SKM-1 (cell line): ENCODE results near the gene FLNB.

Source experiments
- DNase-seq: peaks from one replicate; lab custom pipeline; 2025; ENCODE audit not compliant: unreplicated experiment; lab: John Stamatoyannopoulos, UW

Gene FLNB, protein sequence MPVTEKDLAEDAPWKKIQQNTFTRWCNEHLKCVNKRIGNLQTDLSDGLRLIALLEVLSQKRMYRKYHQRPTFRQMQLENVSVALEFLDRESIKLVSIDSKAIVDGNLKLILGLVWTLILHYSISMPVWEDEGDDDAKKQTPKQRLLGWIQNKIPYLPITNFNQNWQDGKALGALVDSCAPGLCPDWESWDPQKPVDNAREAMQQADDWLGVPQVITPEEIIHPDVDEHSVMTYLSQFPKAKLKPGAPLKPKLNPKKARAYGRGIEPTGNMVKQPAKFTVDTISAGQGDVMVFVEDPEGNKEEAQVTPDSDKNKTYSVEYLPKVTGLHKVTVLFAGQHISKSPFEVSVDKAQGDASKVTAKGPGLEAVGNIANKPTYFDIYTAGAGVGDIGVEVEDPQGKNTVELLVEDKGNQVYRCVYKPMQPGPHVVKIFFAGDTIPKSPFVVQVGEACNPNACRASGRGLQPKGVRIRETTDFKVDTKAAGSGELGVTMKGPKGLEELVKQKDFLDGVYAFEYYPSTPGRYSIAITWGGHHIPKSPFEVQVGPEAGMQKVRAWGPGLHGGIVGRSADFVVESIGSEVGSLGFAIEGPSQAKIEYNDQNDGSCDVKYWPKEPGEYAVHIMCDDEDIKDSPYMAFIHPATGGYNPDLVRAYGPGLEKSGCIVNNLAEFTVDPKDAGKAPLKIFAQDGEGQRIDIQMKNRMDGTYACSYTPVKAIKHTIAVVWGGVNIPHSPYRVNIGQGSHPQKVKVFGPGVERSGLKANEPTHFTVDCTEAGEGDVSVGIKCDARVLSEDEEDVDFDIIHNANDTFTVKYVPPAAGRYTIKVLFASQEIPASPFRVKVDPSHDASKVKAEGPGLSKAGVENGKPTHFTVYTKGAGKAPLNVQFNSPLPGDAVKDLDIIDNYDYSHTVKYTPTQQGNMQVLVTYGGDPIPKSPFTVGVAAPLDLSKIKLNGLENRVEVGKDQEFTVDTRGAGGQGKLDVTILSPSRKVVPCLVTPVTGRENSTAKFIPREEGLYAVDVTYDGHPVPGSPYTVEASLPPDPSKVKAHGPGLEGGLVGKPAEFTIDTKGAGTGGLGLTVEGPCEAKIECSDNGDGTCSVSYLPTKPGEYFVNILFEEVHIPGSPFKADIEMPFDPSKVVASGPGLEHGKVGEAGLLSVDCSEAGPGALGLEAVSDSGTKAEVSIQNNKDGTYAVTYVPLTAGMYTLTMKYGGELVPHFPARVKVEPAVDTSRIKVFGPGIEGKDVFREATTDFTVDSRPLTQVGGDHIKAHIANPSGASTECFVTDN (N-terminal part only)

DNA sequence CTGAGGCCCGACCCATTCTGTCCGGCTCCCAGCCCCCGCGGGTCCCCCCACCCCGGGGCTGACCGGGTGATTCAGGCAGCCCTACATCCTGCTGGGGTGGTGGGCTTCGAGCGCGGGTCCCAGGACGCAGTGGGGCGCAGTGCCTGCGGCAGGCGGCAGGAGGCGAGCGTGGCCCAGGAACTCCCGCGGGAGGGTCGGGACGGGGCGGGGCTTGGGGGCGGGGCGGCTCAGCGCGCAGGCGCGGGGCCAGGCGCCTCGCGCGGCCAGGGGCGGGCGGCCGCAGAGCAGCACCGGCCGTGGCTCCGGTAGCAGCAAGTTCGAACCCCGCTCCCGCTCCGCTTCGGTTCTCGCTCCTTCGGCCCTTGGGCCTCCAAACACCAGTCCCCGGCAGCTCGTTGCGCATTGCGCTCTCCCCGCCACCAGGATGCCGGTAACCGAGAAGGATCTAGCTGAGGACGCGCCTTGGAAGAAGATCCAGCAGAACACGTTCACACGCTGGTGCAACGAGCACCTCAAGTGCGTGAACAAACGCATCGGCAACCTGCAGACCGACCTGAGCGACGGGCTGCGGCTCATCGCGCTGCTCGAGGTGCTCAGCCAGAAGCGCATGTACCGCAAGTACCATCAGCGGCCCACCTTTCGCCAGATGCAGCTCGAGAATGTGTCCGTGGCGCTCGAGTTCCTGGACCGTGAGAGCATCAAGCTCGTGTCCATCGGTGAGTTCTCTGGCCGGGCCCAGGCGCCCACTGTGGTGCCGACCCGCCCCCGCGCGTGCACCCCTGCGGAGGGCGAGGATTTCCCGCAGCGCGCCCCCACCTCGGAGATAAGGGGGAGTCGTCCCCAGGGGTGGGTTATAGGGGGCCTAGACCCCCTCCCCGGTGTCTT is at the start of gene FLNB:
FLNB (plus strand) TSS at position 282 of the 885 bp plus-strand sequence; CDS start at position 425, 143 bp downstream.
- peak; percentile 34 for DNase-seq

DNA sequence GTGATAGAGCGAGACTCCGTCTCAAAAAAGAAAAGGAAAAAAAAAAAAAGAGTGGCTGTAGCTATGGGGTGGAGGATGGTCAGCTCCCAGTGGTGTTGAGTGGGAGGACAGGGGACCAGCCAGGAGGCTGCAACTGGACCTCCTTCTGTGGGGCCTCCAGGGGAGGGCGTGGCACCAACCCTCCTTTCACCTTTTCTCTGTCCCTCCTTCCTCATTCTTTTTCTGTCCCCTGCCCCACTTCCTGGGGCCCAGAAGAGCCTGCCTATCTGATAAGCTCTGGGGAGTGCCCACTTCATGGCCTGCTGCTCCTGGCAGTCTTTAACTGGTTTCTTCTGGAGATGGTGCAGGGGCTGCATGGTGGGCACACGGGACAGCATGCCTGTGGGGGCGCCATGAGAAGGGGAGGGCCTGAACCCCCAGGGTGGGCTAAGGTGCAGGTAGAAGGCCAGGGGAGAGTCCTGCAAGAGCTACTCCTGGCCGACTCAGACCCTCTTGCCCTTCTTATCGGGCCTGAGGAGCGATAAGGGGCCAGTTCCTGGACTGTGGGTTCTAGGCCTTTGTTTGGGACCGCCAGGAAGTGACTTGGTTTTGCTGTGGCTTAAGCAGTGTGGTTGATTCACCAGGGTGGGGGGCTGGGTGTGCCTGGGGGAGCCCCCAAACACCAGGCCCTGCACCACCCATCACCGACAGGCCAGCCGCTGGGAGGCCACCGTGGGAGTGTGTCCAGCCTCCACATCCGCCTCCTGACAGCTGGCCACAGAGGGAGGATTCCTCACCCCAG is 49.4 kb upstream of the FLNB start:
- DNase-seq, result peak; percentile 48

DNA sequence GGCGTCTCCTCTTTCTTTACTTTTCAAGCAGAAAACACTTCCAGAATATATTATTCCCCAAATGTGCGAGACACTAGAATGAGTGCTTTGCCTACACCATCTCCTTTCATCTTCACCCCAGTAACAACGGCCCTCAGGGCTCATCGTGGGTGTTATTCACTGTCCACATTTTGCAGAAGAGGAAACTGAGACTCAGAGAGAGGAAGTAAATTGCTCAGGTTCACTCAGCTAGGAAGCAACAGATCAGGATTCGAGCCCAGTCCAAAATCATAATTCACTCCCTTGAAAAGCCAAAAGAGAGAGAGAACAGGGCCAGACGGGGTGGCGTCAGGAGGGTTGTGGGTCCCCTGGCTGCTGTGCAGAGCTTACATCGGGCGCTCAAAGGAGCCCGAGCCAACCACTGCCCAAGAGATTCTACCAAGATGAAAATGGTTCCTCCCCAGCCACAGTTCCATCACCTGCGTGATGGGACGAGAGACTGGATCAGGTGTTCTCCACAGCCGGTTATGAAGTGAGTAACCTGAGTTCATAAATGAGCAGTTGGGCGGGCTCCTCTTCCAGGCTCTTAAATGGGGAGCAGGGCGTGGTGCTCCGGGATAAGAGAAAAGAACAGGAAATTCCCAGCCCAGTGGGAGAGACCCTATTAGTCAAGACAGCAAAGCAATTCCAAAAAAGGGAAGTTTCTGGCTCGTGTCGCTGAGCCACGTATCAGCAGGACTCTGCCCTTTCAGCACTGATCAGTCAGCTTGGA is 48.6 kb upstream of the FLNB start:
- peak; percentile 71 for DNase-seq

DNA sequence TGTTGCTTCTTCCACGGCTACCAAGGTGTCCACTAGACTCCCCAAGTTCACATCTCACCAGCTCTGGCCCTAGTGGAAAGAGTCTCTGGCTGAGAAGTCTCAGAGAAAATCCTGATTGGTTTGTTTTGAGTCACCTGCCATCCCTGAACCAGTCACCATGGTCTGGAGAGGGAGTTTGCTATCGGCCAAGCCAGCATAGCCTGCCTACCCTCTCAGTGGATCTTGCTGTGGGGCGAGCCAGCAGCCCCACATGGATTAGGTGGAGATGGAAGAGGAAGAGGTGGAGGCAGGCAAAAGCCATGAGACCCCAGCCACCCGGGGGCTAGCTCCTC is 48.1 kb upstream of the FLNB start:
- DNase-seq, result no peak

DNA sequence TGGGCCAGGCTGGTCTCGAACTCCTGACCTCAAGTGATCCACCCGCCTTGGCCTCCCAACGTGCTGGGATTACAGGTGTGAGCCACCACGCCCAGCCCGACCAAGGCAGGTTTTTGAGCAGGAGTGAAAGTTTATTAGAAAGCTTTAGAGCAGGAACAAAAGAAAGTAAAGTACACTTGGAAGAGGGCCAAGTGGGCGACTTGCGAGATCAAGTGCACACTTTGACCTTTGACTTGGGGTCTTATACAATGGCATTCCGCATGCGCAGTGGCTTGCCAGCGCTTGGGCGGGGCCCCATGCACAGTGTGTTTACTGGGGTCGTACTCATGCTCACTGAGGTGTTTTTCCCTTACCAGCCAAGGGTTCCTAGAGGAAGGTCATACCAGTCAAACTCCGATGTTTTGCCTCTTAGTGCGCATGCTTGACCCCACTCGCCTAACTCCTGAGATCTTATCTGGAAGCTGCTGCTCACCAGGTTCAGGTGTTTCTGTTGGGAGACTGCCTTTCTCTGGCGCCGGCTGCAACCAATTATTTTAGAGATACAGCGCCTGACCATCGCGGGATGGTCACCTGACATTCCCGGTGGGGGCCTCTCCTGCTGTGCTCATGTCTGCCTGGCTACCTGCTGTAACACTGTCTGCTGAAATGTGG is 46.9 kb upstream of the FLNB start:
- DNase-seq, result no peak

DNA sequence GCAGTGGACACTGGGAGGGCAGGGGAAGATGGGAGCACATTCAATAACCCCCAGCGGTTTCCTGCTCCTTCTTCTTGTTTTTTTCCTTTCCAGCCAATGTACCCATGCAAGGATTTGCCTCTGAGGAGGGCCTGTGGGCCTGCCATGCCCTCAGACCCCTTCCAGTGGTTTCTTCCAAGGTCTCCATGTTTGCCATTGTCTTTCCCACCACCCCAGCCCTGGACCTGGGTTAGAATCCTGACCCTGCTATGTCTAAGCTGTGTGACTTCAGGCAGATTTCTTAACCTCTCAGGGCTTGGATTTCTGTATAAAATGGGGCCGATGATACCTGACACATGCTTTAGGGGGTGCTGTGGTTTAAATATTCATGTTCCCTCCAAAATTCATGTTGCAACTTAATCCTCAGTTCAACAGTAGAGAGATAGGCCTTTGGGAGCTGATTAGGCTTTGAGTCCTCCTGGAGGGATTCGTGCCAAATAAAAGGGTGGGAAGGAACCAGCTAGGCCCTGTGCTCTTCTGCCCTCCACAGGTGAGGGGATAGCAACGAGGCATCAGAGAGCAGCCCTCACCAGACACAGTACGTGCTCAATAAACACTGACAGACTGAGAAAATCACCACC is 46.3 kb upstream of the FLNB start:
- peak; percentile 15 for DNase-seq

DNA sequence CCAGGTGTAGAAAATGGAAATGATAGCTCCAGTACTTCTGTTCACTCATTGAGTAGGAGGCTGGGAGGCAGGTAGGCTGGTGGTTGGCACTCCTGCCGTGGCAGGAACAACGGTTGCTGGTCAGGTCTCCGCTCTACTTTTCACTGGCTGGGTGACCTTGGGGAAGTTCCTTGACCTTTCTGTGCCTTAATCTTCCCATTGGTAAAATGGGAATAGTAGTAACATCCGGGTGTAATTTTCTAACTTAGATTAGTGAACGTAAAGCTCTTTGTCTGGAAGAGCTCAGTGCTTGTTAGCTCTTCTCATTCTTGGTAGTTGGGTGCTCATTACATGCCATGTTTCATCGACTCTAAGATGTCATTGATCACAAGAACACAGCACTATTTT is 45.8 kb upstream of the FLNB start:
- DNase-seq, result no peak

DNA sequence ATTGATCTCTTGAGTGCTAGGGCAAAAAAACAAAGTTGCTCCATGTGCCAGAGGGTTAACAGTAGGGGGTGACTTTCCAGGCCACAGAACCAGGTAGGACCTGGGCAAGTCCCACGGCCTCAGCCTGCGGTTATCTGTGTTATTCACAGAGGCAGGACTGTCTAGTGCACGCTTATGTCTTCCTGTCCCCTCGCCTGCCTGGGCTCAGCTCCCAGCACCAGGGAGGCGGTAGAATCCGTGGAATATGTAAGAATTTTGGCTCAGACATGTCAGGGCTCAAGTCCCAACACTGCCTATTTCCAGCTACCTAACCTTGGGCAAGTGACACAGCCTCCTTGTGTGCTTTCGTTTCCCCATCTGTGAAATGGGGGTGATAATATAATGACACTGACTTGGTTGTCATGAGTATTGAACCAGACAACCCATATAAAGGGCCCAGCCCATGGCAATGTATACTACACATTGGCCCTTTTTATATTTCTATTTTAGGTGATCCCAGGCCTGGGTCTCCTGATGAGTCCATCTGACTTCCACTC is 44.3 kb upstream of the FLNB start:
- DNase-seq, result no peak

DNA sequence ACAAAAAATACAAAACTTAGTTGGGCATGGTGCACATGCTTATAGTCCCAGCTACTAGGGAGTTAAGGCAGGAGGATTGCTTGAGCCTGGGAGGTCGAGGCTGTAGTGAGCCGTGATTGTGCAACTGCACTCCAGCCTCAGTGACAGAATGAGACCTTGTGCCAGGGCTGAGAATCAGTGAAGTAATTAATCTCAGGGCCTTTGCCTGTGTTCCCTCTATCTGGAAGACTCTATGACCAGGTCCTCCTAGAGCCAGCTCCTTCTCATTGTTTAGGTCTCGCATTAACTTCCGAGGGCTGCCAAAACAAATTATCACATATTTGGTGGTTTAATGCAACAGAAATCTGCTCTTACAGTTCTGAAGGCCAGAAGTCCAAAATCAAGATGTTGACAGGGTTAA is 41.4 kb upstream of the FLNB start:
- no peak for DNase-seq

DNA sequence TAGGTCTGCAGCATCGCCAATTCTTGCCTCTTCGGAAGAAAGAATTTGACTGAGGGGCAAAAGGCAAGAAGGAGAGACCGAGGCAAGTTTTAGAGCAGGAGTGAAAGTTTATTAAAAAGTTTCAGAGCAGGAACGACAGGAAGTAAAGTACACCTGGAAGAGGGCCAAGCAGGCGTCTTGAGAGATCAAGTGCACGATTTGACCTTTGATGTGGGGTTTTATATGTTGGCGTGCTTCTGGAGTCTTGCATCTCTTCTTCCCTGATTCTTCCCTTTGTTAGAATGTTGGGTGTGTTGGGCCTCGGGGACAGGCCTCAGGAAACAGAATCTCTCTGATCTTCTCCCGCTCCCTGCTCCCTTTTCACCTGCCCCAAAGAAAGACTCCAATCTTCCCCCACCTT is 40.6 kb upstream of the FLNB start:
- DNase-seq, result no peak

DNA sequence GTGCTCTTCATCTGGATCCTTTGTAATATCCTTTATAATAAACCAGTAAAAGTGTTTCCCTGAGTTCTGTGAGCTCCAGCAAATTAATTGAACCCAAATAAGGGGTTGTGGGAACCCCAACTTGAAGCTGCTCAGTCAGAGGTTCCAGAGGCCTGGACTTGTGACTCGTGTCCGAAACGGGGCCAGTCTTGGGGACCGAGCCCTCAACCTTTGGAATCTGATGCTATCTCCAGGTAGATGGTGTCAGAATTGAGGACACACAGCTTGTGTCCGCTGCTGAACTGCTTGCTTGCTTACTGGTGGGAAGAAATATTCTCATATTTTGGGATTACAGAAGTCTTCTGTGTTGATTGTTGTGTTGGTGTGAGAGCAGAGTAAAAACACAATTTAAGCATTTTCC is 39.7 kb upstream of the FLNB start:
- DNase-seq, result no peak

DNA sequence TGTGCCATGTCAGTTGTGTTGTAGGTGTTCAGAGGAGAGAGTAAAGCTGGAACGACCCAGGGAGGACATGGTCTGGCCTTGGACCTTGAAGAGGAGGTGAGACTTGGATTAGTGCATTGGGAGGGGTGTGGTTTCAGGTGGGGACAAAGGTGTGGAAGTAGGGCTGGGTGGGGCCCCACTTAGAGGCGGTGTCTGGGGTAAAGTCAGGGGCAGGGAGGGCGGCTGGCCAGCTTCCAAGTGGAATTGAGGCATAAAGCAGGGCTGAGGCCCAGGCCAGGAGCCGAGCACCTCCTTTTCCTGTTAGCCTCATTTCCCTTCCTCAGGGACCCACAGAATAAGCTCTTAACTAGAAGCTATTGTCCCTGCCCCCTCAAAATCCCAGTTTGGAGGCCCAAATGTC is 36.2 kb upstream of the FLNB start:
- no peak for DNase-seq

DNA sequence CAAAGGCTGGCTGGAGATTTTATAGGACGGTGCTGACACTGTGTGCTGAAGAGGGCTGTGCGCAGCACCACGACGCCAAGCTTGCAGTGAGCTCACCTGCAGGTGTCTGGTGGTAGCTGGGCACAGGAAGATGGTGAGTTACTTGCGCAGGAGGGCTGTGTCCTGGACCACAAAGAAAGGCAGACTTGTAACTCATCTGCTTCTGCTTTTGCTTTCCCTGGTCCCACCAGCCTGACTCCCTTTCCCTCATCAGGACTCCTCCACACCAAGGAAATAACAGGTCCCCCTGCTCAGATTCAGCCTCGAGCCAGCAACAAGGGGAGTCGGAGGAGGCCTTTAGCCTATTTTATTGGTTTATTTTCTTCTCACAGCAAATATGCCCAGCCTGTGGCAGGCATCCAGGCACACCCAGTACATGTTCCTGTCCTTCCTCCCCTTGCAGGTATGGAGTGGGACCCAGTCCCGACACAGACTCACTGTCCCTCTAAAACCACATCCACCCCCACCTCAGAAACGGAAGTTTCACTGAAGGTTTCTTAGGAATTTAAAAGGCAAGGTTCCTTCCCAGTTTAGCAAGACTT is 35.6 kb upstream of the FLNB start:
- DNase-seq, result no peak

DNA sequence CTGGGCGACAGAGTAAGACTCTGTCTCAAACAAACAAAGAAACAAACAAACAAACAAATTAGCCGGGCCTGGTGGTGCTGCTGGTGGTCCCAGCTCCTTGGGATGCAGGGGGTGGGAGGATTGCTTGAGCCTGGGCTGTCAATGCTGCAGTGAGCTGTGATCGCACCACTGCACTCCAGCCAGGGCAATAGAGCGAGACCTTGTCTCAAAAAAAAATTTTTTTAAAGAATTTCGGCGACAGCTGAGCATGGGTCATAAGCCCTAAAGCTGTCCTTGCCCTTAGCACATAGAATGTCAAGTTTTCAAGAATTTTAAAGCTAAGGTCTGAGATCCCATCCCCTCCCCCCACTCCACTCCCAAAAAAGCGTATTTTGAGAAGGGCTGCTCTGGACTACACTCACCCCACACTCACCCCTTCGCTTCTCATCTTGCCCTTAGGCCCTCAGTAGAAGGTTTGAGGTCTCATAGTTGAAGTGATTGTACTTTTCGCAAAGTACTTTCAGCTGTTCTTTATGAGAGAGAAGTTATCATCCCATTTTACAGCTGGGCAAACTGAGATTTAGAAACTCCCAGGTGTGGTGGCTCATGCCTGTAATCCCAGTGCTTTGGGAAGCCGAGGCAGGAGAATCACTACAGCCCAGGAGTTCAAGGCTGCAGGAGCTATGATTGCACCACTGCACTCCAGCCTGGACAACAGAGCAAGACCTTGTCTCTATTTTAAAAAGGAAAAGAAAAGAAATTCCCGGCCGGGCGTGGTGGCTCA is 34.3 kb upstream of the FLNB start:
- DNase-seq, result no peak

DNA sequence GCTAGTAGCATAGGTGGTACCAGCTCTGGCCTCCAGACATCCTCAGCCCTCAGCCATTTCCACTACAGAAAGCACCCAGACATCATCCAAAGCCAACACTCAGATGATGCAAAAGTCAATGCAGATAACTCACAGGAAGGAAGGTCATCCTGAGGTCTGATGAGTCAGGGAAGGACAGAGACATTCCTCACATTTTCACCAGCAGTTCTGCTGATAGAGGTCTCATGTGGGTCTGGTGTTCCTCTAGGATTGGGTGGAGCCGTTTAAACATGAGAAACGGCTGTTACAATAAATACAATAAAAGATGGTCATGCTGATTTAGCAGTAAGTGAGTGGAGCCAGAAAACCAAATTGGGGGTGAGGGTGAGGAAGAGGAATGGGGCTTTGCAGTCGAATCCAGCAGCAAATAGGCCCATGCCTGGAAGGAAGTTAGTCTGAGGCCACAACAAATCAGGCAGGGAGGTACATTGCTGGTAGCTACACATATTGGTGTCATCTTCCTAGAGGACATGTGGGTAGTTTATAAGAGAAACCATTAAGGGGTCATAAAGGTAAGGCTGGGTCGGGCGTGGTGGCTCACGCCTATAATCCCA is 33.3 kb upstream of the FLNB start:
- no peak for DNase-seq

DNA sequence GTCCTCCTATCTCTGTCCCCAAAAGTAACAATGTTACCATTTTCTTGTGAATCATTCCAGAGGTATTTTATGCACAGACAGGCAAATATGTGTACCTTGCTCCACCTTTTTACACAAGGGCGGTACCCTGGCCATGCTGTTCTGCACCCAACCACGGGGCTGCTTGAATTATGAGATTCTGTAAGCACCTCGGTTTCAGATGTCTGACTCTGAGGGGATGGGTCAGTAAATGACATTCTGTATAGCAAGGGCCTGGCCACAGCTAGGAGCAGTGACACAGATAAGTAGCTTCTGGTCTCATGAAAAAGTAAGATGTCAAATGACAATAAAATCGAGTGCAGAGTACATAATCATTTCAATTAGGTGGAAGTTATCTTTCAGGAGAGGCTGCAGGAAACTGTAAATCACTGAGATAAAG is 30.4 kb upstream of the FLNB start:
- DNase-seq, result no peak
